Measurements from ENCODE around the gene LTK.

DNA sequence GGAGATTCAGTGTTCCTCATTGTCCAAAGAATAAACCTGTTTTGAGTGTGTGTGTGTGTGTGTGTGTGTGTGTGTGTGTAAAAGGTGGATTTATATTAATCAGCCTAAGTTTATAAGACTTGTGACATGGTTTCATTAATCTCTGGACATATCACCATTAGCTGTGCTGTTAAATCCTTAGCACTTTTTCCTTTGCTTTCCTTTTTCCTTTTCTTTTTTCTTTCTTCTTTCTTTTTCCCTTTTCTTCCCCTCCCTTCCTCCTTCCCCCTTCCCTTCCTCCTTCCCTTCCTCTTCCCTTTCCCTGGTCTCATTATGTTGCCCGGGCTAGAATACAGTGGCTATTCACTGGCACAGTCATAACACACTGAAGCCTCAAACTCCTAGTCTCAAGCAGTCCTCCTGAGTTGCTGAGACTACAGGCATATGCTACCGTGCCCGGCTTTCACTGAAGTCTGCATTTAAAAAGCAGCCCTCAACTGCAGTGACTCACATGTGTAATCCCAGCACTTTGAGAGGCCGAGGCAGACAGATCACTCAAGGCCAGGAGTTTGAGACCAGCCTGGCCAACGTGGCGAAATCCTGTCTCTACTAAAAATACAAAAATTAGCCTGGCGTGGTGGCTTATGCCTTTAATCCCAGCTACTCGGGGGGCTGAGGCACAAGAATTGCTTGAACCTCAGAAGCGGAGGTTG is 48.6 kb downstream of the LTK start:
- TF ChIP-seq POLR2AphosphoS5 (IDR thresholded peaks at IDR 0.05; ENCODE audit: low read depth, low read length): no peak
- no peak for TF ChIP-seq ZNF274 (IDR thresholded peaks at IDR 0.05; ENCODE audit: borderline replicate concordance, extremely low read depth, low read length)
- TF ChIP-seq, protein P1, sequence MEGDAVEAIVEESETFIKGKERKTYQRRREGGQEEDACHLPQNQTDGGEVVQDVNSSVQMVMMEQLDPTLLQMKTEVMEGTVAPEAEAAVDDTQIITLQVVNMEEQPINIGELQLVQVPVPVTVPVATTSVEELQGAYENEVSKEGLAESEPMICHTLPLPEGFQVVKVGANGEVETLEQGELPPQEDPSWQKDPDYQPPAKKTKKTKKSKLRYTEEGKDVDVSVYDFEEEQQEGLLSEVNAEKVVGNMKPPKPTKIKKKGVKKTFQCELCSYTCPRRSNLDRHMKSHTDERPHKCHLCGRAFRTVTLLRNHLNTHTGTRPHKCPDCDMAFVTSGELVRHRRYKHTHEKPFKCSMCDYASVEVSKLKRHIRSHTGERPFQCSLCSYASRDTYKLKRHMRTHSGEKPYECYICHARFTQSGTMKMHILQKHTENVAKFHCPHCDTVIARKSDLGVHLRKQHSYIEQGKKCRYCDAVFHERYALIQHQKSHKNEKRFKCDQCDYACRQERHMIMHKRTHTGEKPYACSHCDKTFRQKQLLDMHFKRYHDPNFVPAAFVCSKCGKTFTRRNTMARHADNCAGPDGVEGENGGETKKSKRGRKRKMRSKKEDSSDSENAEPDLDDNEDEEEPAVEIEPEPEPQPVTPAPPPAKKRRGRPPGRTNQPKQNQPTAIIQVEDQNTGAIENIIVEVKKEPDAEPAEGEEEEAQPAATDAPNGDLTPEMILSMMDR (IDR thresholded peaks at IDR 0.05; ENCODE audit: control extremely low read depth in 1 of 3, insufficient read depth in 1 of 3, low read depth in 1 of 3, low read length in 3 of 3): no peak
- no peak for TF ChIP-seq EZH2 (IDR thresholded peaks at IDR 0.05; ENCODE audit: low read depth, low read length, severe bottlenecking)
- TF ChIP-seq EP300 (IDR thresholded peaks at IDR 0.05; ENCODE audit: borderline replicate concordance in 1 of 2, low read depth in 2 of 2, low read length in 2 of 2): no peak

All from H1 (cell line).